OCI-LY7 (cell line): ENCODE results near the gene PNPLA6. TPM values are rescaled to one million over a fixed set of nuclear protein-coding genes. Genes with fewer than 3 reads are reported as not detected.

Source experiments
- BruUV-seq: library from RNA; stranded (reverse); fragments of 400-500 nt; replicated peaks from 2 replicates; lab custom pipeline; 2021; lab: Mats Ljungman, UMichigan
- CTCF ChIA-PET: fragments of 300-600 bp; sonication (Branson Sonifier 250); formaldehyde crosslinking; loops from one replicate; lab custom pipeline; 2022; ENCODE audit warnings: antibody characterized with exemption; ENCODE audit not compliant: unreplicated experiment; lab: Charles Lee
- POLR2A ChIA-PET: fragments of 300-600 bp; sonication (Branson Sonifier 250); formaldehyde crosslinking; loops from one replicate; lab custom pipeline; 2022; ENCODE audit warnings: antibody characterized with exemption; lab: Charles Lee
- DNase-seq: peaks from one replicate; pipeline ENCODE4 v3.0.0-alpha.2; 2015; ENCODE audit warnings: low spot score
- H2AFZ ChIP-seq: fragments of 200-600 bp; sonication (generic), shearing (Covaris generic); 2 replicates; pipeline ENCODE4 v1.6.1; 2014; ENCODE audit warnings: mild to moderate bottlenecking, antibody characterized with exemption, low read length, moderate library complexity
- H3K27ac ChIP-seq: fragments of 200-600 bp; sonication (generic); 2 replicates; pipeline ENCODE4 v1.5.1; 2014; ENCODE audit warnings: mixed run types, low read depth, mild to moderate bottlenecking, moderate library complexity, low read length, inconsistent platforms; ENCODE audit not compliant: poor library complexity, severe bottlenecking
- H3K36me3 ChIP-seq: fragments of 200-600 bp; sonication (generic); 2 replicates; pipeline ENCODE4 v1.6.1; 2014; ENCODE audit warnings: mild to moderate bottlenecking, antibody characterized with exemption, low read length, moderate library complexity, mixed read lengths; ENCODE audit not compliant: insufficient read depth
- H3K4me1 ChIP-seq: fragments of 200-600 bp; sonication (generic); 2 replicates; pipeline ENCODE4 v1.5.1; 2014; ENCODE audit warnings: mild to moderate bottlenecking, low read length; ENCODE audit not compliant: insufficient read depth, poor library complexity, severe bottlenecking
- H3K4me2 ChIP-seq: fragments of 200-600 bp; sonication (generic); 2 replicates; pipeline ENCODE4 v1.6.1; 2014; ENCODE audit warnings: mild to moderate bottlenecking, low read length
- H3K4me3 ChIP-seq: fragments of 200-600 bp; sonication (generic); 2 replicates; pipeline ENCODE4 v1.5.1; 2014; ENCODE audit warnings: mild to moderate bottlenecking, low read depth, low read length; ENCODE audit not compliant: poor library complexity, severe bottlenecking
- H3K79me2 ChIP-seq: fragments of 200-600 bp; sonication (generic); 2 replicates; pipeline ENCODE4 v1.6.1; 2016; ENCODE audit warnings: low read depth, mild to moderate bottlenecking, low read length, moderate library complexity, mixed read lengths; ENCODE audit not compliant: insufficient read depth
- H3K9me2 ChIP-seq: fragments of 200-600 bp; sonication (generic); 2 replicates; pipeline ENCODE4 v1.6.1; 2016; ENCODE audit warnings: mild to moderate bottlenecking, low read length, mixed read lengths; ENCODE audit not compliant: insufficient read depth
- H3K9me3 ChIP-seq: fragments of 200-600 bp; sonication (generic); 2 replicates; pipeline ENCODE4 v1.6.1; 2014; ENCODE audit warnings: mild to moderate bottlenecking, mixed run types, low read length, mixed read lengths
- H4K20me1 ChIP-seq: fragments of 200-600 bp; sonication (generic); 2 replicates; pipeline ENCODE4 v1.6.1; 2014; ENCODE audit warnings: mild to moderate bottlenecking, antibody characterized with exemption, low read length, moderate library complexity, mixed read lengths; ENCODE audit not compliant: insufficient read depth
- EZH2phosphoT487 ChIP-seq: fragments of 200-600 bp; sonication (generic); IDR thresholded peaks from 2 replicates; pipeline ENCODE4 v1.6.1; 2018; ENCODE audit warnings: low read depth, borderline replicate concordance, mild to moderate bottlenecking, mixed run types, antibody characterized with exemption, low read length, moderate library complexity, mixed read lengths
- intact Hi-C: fragments of 100-400 bp; cut with micrococcal nuclease; formaldehyde crosslinking; loops from one replicate; pipeline ENCODE4 v1.10.0; 2022; ENCODE audit not compliant: unreplicated experiment
- total RNA-seq, 2 experiments: library from RNA; depleted of rRNA in 1 of 2; stranded (reverse); fragments of >200 nt in 1 of 2; shearing (Covaris generic) in 1 of 2; gene quantifications; 2 replicates each; pipeline ENCODE4 v1.2.3, GENCODE V29; 2014 to 2022
- TF ChIP-seq, protein P1 (sequence below): fragments of 200-600 bp; sonication (generic); conservative IDR thresholded peaks from 2 replicates; pipeline ENCODE4 v1.5.1; 2014; ENCODE audit warnings: mild to moderate bottlenecking, antibody characterized with exemption, low read length, moderate library complexity, mixed read lengths

PNPLA6 gene
- total RNA-seq, 2 experiments from 2014 or later: 50.6 to 92.4 TPM

DNA sequence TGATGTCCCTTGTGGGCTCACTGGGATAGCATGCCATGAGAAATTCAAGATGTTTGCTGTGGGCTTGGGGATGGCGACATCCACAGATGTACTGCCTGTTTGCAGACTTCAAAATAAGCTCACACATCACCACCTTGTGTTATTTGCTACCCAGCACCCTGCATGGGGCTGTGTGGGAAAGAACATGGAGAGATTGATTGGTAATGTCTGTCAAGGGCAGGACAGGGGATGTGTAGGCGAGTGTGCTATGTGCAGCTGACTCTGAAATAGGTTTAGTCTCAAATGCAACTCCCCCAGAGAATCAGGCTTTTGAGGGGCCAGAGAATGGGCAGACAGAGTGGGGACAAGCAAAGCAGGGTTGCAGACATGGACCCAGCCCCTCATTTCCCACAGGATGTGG is 24.7 kb downstream of the PNPLA6 start:
- no peaks in the 10 kb centered on the region for H3K4me1 ChIP-seq
- no peak overlapping the region for H3K4me3 ChIP-seq

DNA sequence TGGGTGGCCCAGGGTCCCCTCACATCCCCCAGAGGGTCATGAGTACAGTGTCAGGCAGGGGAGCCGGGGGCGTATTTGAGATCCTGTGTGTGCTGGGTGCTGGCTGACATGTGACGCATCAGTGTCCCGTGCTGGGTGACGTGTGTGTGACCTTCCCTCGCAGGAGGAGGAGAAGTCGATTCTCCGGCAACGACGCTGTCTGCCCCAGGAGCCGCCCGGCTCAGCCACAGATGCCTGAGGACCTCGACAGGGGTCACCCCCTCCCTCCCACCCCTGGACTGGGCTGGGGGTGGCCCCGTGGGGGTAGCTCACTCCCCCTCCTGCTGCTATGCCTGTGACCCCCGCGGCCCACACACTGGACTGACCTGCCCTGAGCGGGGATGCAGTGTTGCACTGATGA is 25.8 kb downstream of the PNPLA6 start:
- no peaks in the 10 kb centered on the region for H3K4me1 ChIP-seq
- CTCF ChIA-PET: no interaction called here
- POLR2A ChIA-PET: no interaction called here

More for the DNA sequence above, 24.7 kb downstream of the PNPLA6 start:
- Histone ChIP-seq H3K36me3 (peaks cover 37% of the 10 kb centered on the region), H3K79me2 (no peaks in the 10 kb centered on the region), H3K9me3 (no peaks in the 10 kb centered on the region), H4K20me1 (no peaks in the 10 kb centered on the region), H2AFZ (no peak overlapping the region), H3K27ac (no peak overlapping the region), H3K4me2 (no peak overlapping the region), H3K9me2 (no peaks in the 10 kb centered on the region)
- no peak for DNase-seq
- POLR2A ChIA-PET: no interaction called here
- BruUV-seq: no TSS peak
- intact Hi-C loops: no loop called here
- CTCF ChIA-PET: no interaction called here
- no peak for TF ChIP-seq EZH2phosphoT487
- TF ChIP-seq, protein P1, sequence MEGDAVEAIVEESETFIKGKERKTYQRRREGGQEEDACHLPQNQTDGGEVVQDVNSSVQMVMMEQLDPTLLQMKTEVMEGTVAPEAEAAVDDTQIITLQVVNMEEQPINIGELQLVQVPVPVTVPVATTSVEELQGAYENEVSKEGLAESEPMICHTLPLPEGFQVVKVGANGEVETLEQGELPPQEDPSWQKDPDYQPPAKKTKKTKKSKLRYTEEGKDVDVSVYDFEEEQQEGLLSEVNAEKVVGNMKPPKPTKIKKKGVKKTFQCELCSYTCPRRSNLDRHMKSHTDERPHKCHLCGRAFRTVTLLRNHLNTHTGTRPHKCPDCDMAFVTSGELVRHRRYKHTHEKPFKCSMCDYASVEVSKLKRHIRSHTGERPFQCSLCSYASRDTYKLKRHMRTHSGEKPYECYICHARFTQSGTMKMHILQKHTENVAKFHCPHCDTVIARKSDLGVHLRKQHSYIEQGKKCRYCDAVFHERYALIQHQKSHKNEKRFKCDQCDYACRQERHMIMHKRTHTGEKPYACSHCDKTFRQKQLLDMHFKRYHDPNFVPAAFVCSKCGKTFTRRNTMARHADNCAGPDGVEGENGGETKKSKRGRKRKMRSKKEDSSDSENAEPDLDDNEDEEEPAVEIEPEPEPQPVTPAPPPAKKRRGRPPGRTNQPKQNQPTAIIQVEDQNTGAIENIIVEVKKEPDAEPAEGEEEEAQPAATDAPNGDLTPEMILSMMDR: no peak

More for the DNA sequence above, 25.8 kb downstream of the PNPLA6 start:
- no peak overlapping the region for H3K4me3 ChIP-seq
- peaks cover 29% of the 10 kb centered on the region for H3K36me3 ChIP-seq
- no peaks in the 10 kb centered on the region for H4K20me1 ChIP-seq
- H3K27ac ChIP-seq: no peak overlapping the region
- no peak for DNase-seq
- intact Hi-C loops: no loop called here
- no peaks in the 10 kb centered on the region for H3K9me2 ChIP-seq
- H3K79me2 ChIP-seq: no peaks in the 10 kb centered on the region
- no peak for TF ChIP-seq EZH2phosphoT487
- TF ChIP-seq, protein P1: no peak
- no peak overlapping the region for H3K4me2 ChIP-seq
- no peak overlapping the region for H2AFZ ChIP-seq
- H3K9me3 ChIP-seq: no peaks in the 10 kb centered on the region
- no TSS peak for BruUV-seq
